Measurements from ENCODE around the gene TCHP.

- no peak for TF ChIP-seq CTCF (conservative IDR thresholded peaks at IDR 0.05; ENCODE audit: low read length)
- TF ChIP-seq EZH2phosphoT487 (IDR thresholded peaks at IDR 0.05; ENCODE audit: borderline replicate concordance, low read depth, low read length): no peak
These were observed 14.5 kb upstream of the TCHP start for GRCh38 chr12:109885616-109886015.
